Measurements from ENCODE around the gene AP2A1.

AP2A1 gene

GRCh38 chr19:49739098-49739497 lies 27.7 kb upstream of the AP2A1 start:
- in situ Hi-C loops (cut with HindIII; ENCODE audit: low sequenced_read_pairs) = no loop called here
- no peak for TF ChIP-seq CTCF (IDR thresholded peaks at IDR 0.05; ENCODE audit: low read depth, low read length)
- no peak for DNase-seq (ENCODE audit: low read depth, low spot score)
- no peak overlapping the region for H3K4me3 ChIP-seq (ENCODE audit: low read depth, low read length)

GRCh38 chr19:49739933-49740332 lies 26.9 kb upstream of the AP2A1 start:
- no peak overlapping the region for H3K4me3 ChIP-seq (ENCODE audit: low read depth, low read length)
- in situ Hi-C loops (cut with HindIII; ENCODE audit: low sequenced_read_pairs) = no loop called here
- TF ChIP-seq CTCF (IDR thresholded peaks at IDR 0.05; ENCODE audit: low read depth, low read length) = no peak

GRCh38 chr19:49741210-49741844 lies 25.5 kb upstream of the AP2A1 start:
- in situ Hi-C loops (cut with HindIII; ENCODE audit: low sequenced_read_pairs) = no loop called here
- no peak for TF ChIP-seq CTCF (IDR thresholded peaks at IDR 0.05; ENCODE audit: low read depth, low read length)
- no peak for DNase-seq (ENCODE audit: low read depth, low spot score)
- H3K4me3 ChIP-seq (ENCODE audit: low read depth, low read length) = no peak overlapping the region

More at GRCh38 chr19:49739933-49740332, 26.9 kb upstream of the AP2A1 start:
- no peak for DNase-seq (ENCODE audit: low read depth, low spot score)

GRCh38 chr19:49744946-49745381 lies 21.8 kb upstream of the AP2A1 start:
- no peak for TF ChIP-seq CTCF (IDR thresholded peaks at IDR 0.05; ENCODE audit: low read depth, low read length)
- in situ Hi-C loops (cut with HindIII; ENCODE audit: low sequenced_read_pairs) = no loop called here
- DNase-seq (ENCODE audit: low read depth, low spot score) = no peak

GRCh38 chr19:49746206-49746958 lies 20.4 kb upstream of the AP2A1 start:
- in situ Hi-C loops (cut with HindIII; ENCODE audit: low sequenced_read_pairs) = no loop called here
- DNase-seq (ENCODE audit: low read depth, low spot score) = peak; percentile 75
- H3K4me3 ChIP-seq (ENCODE audit: low read depth, low read length) = no peak overlapping the region
- TF ChIP-seq CTCF (IDR thresholded peaks at IDR 0.05; ENCODE audit: low read depth, low read length) = no peak

More at GRCh38 chr19:49744946-49745381, 21.8 kb upstream of the AP2A1 start:
- H3K4me3 ChIP-seq (ENCODE audit: low read depth, low read length) = no peak overlapping the region

- DNase-seq (ENCODE audit: low read depth, low spot score) = peak; percentile 19
- TF ChIP-seq CTCF (IDR thresholded peaks at IDR 0.05; ENCODE audit: low read depth, low read length) = no peak
- no peak overlapping the region for H3K4me3 ChIP-seq (ENCODE audit: low read depth, low read length)
- in situ Hi-C loops (cut with HindIII; ENCODE audit: low sequenced_read_pairs) = no loop called here
These were observed 17.6 kb upstream of the AP2A1 start for GRCh38 chr19:49749055-49749716.

Measured in astrocyte of the spinal cord (primary cell).